Type B pancreatic cell (in vitro differentiated cells): ENCODE data around the gene PLEKHA8. TPM values are rescaled to one million over a fixed set of nuclear protein-coding genes. Genes with fewer than 3 reads are reported as not detected.

Source experiments
- DNase-seq: peaks from one replicate; pipeline ENCODE4 v3.0.0; 2021; ENCODE audit warnings: mixed read lengths; ENCODE audit not compliant: unreplicated experiment; ENCODE audit errors: extremely low spot score
- H3K27ac Mint-ChIP-seq: 2 replicates; pipeline ENCODE4 v1.8.0; 2021; ENCODE audit warnings: mild to moderate bottlenecking, mixed read lengths
- H3K27me3 Mint-ChIP-seq: 2 replicates; pipeline ENCODE4 v1.8.0; 2021; ENCODE audit warnings: mixed read lengths
- H3K36me3 Mint-ChIP-seq: 2 replicates; pipeline ENCODE4 v1.8.0; 2021; ENCODE audit warnings: mixed read lengths
- H3K4me1 Mint-ChIP-seq: one replicate; pipeline ENCODE4 v1.8.0; 2021; ENCODE audit warnings: mixed read lengths; ENCODE audit not compliant: unreplicated experiment
- H3K4me3 Mint-ChIP-seq: 2 replicates; pipeline ENCODE4 v1.8.0; 2021; ENCODE audit warnings: mild to moderate bottlenecking, mixed read lengths
- H3K9me3 Mint-ChIP-seq: 2 replicates; pipeline ENCODE4 v1.8.0; 2021; ENCODE audit warnings: mixed read lengths
- CTCF ChIP-seq: fragments of 200-600 bp; sonication (generic); conservative IDR thresholded peaks from 2 replicates; pipeline ENCODE4 v1.5.0; 2021; ENCODE audit warnings: antibody characterized with exemption, mild to moderate bottlenecking
- total RNA-seq: library from RNA; stranded (reverse); gene quantifications from 2 replicates; pipeline ENCODE4 v1.2.1, GENCODE V29; 2021; ENCODE audit warnings: low replicate concordance

The PLEKHA8 gene
- total RNA-seq, 1 donor from 2014 or later, result 46.0 TPM

GRCh38 chr7:30102281-30102680, 74.1 kb downstream of the PLEKHA8 start:
- Mint-ChIP-seq H3K27ac (no peak overlapping the region), H3K36me3 (peaks cover 19% of the 10 kb centered on the region), H3K9me3 (peaks cover 11% of the 10 kb centered on the region), H3K27me3 (no peaks in the 10 kb centered on the region), H3K4me3 (no peak overlapping the region), H3K4me1 (no peaks in the 10 kb centered on the region)
- TF ChIP-seq CTCF, result no peak
- DNase-seq, result no peak

GRCh38 chr7:30104157-30104556, 75.9 kb downstream of the PLEKHA8 start:
- Mint-ChIP-seq H3K4me1 (no peaks in the 10 kb centered on the region), H3K4me3 (no peak overlapping the region)

GRCh38 chr7:30112103-30112713, 84.0 kb downstream of the PLEKHA8 start:
- H3K36me3 Mint-ChIP-seq, result peaks cover 14% of the 10 kb centered on the region
- no peak for DNase-seq
- H3K4me3 Mint-ChIP-seq, result no peak overlapping the region
- no peaks in the 10 kb centered on the region for H3K27me3 Mint-ChIP-seq
- no peaks in the 10 kb centered on the region for H3K4me1 Mint-ChIP-seq
- H3K9me3 Mint-ChIP-seq, result peaks cover 10% of the 10 kb centered on the region
- no peak for TF ChIP-seq CTCF
- no peak overlapping the region for H3K27ac Mint-ChIP-seq

More at GRCh38 chr7:30104157-30104556, 75.9 kb downstream of the PLEKHA8 start:
- Mint-ChIP-seq H3K36me3 (peaks cover 13% of the 10 kb centered on the region), H3K27ac (no peak overlapping the region), H3K9me3 (peaks cover 5% of the 10 kb centered on the region), H3K27me3 (no peaks in the 10 kb centered on the region)
- DNase-seq, result no peak
- no peak for TF ChIP-seq CTCF

GRCh38 chr7:30113144-30113543, 84.9 kb downstream of the PLEKHA8 start:
- Mint-ChIP-seq H3K9me3 (peaks cover 10% of the 10 kb centered on the region), H3K4me3 (no peak overlapping the region), H3K36me3 (peaks cover 14% of the 10 kb centered on the region), H3K27me3 (no peaks in the 10 kb centered on the region), H3K4me1 (no peaks in the 10 kb centered on the region), H3K27ac (no peak overlapping the region)
- DNase-seq, result no peak
- TF ChIP-seq CTCF, result no peak

GRCh38 chr7:30114536-30115238, 86.5 kb downstream of the PLEKHA8 start:
- H3K4me3 Mint-ChIP-seq, result no peak overlapping the region
- peaks cover 14% of the 10 kb centered on the region for H3K36me3 Mint-ChIP-seq

More at GRCh38 chr7:30114536-30115238, 86.5 kb downstream of the PLEKHA8 start:
- H3K27ac Mint-ChIP-seq, result no peak overlapping the region
- peaks cover 10% of the 10 kb centered on the region for H3K9me3 Mint-ChIP-seq
- no peaks in the 10 kb centered on the region for H3K27me3 Mint-ChIP-seq
- TF ChIP-seq CTCF, result no peak
- no peaks in the 10 kb centered on the region for H3K4me1 Mint-ChIP-seq
- DNase-seq, result no peak
